HepG2 (cell line): Measurements from ENCODE around the gene CLDN7. TPM values are rescaled to one million over a fixed set of nuclear protein-coding genes. Genes with fewer than 3 reads are reported as not detected.

Source experiments
- ZNF20 ChIP-seq: sonication (generic); formaldehyde crosslinking; IDR thresholded peaks from 2 replicates; pipeline ENCODE4 v1.4.0; 2020; ENCODE audit warnings: mild to moderate bottlenecking, moderate library complexity, missing genetic modification reagents
- ZNF615 ChIP-seq: sonication (generic); formaldehyde crosslinking; IDR thresholded peaks from 2 replicates; pipeline ENCODE4 v1.5.0; 2020; ENCODE audit warnings: mild to moderate bottlenecking, missing genetic modification reagents, borderline replicate concordance
- polyA plus RNA-seq, 8 experiments: library from polyadenylated mRNA; depleted of rRNA in 3 of 8; stranded (reverse) in 7 of 8; unstranded in 1 of 8; fragments of >200 nt; fragmentation: Illumina TruSeq in 4 of 8; extraction: Trizol in 4 of 8; gene quantifications; 2 replicates each; pipeline versions ENCODE4 v1.2.1 to v1.2.3, GENCODE V29; 2011 to 2016; ENCODE audit warnings: low read depth in 4 of 8, missing spikeins in 1 of 8, mixed read lengths in 1 of 8; ENCODE audit not compliant: insufficient read depth in 1 of 8
- total RNA-seq, 5 experiments: library from RNA; depleted of rRNA; stranded (reverse); fragments of >200 nt; fragmentation: Illumina TruSeq; extraction: Trizol; gene quantifications; 2 replicates each; pipeline ENCODE4 v1.2.3, GENCODE V29; 2016; ENCODE audit warnings: low read depth in 1 of 5
- TF ChIP-seq, protein P1 (sequence below): sonication (generic); formaldehyde crosslinking; IDR thresholded peaks from 2 replicates; pipeline ENCODE4 v1.5.1; 2020; ENCODE audit warnings: mild to moderate bottlenecking, missing genetic modification reagents, borderline replicate concordance
- TF ChIP-seq, protein P2 (sequence below): sonication (generic); formaldehyde crosslinking; IDR thresholded peaks from 2 replicates; pipeline ENCODE4 v1.5.0; 2020; ENCODE audit warnings: missing genetic modification reagents
- TF ChIP-seq, protein P3 (sequence below): sonication (generic); formaldehyde crosslinking; IDR thresholded peaks from 2 replicates; pipeline ENCODE4 v1.8.1; 2023; ENCODE audit warnings: mild to moderate bottlenecking, inconsistent platforms, moderate library complexity, missing genetic modification reagents, borderline replicate concordance
- TF ChIP-seq, protein P4 (sequence below): sonication (generic); formaldehyde crosslinking; IDR thresholded peaks from 2 replicates; pipeline ENCODE4 v1.5.0; 2020; ENCODE audit warnings: missing genetic modification reagents, mild to moderate bottlenecking, borderline replicate concordance
- TF ChIP-seq, protein P5 (sequence below): sonication (generic); formaldehyde crosslinking; IDR thresholded peaks from 2 replicates; pipeline ENCODE4 v1.8.1; 2023; ENCODE audit warnings: missing genetic modification reagents, mild to moderate bottlenecking, borderline replicate concordance
- TF ChIP-seq, protein P6 (sequence below): sonication (generic); formaldehyde crosslinking; IDR thresholded peaks from 2 replicates; pipeline ENCODE4 v1.9.0; 2021; ENCODE audit warnings: mild to moderate bottlenecking, missing genetic modification reagents

CLDN7 gene
- total and polyA plus RNA-seq, 2 of the 13 experiments (the other 11 are each of a cell fraction or from before 2014, with no cell fraction given): not detected

DNA sequence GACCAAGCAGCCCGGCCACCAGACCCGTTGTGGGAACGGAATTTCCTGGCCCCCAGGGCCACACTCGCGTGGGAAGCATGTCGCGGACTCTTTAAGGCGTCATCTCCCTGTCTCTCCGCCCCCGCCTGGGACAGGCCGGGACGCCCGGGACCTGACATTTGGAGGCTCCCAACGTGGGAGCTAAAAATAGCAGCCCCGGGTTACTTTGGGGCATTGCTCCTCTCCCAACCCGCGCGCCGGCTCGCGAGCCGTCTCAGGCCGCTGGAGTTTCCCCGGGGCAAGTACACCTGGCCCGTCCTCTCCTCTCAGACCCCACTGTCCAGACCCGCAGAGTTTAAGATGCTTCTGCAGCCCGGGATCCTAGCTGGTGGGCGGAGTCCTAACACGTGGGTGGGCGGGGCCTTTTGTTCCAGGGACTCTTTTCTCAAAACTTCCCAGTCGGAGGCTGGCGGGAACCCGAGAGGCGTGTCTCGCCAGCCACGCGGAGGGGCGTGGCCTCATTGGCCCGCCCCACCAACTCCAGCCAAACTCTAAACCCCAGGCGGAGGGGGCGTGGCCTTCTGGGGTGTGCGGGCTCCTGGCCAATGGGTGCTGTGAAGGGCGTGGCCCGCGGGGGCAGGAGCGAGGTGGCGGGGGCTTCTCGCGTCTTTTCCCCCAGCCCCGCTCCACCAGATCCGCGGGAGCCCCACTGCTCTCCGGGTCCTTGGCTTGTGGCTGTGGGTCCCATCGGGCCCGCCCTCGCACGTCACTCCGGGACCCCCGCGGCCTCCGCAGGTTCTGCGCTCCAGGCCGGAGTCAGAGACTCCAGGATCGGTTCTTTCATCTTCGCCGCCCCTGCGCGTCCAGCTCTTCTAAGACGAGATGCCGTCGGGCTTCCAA lies 19.0 kb upstream of the CLDN7 start, which contains the start of gene SLC2A4 (continued):
- TF ChIP-seq, protein P1, sequence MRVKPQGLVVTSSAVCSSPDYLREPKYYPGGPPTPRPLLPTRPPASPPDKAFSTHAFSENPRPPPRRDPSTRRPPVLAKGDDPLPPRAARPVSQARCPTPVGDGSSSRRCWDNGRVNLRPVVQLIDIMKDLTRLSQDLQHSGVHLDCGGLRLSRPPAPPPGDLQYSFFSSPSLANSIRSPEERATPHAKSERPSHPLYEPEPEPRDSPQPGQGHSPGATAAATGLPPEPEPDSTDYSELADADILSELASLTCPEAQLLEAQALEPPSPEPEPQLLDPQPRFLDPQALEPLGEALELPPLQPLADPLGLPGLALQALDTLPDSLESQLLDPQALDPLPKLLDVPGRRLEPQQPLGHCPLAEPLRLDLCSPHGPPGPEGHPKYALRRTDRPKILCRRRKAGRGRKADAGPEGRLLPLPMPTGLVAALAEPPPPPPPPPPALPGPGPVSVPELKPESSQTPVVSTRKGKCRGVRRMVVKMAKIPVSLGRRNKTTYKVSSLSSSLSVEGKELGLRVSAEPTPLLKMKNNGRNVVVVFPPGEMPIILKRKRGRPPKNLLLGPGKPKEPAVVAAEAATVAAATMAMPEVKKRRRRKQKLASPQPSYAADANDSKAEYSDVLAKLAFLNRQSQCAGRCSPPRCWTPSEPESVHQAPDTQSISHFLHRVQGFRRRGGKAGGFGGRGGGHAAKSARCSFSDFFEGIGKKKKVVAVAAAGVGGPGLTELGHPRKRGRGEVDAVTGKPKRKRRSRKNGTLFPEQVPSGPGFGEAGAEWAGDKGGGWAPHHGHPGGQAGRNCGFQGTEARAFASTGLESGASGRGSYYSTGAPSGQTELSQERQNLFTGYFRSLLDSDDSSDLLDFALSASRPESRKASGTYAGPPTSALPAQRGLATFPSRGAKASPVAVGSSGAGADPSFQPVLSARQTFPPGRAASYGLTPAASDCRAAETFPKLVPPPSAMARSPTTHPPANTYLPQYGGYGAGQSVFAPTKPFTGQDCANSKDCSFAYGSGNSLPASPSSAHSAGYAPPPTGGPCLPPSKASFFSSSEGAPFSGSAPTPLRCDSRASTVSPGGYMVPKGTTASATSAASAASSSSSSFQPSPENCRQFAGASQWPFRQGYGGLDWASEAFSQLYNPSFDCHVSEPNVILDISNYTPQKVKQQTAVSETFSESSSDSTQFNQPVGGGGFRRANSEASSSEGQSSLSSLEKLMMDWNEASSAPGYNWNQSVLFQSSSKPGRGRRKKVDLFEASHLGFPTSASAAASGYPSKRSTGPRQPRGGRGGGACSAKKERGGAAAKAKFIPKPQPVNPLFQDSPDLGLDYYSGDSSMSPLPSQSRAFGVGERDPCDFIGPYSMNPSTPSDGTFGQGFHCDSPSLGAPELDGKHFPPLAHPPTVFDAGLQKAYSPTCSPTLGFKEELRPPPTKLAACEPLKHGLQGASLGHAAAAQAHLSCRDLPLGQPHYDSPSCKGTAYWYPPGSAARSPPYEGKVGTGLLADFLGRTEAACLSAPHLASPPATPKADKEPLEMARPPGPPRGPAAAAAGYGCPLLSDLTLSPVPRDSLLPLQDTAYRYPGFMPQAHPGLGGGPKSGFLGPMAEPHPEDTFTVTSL (CRISPR knock-in tag): no peak
- TF ChIP-seq, protein P2, sequence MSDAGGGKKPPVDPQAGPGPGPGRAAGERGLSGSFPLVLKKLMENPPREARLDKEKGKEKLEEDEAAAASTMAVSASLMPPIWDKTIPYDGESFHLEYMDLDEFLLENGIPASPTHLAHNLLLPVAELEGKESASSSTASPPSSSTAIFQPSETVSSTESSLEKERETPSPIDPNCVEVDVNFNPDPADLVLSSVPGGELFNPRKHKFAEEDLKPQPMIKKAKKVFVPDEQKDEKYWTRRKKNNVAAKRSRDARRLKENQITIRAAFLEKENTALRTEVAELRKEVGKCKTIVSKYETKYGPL (CRISPR knock-in tag): no peak
- no peak for TF ChIP-seq ZNF615 (CRISPR knock-in tag)
- TF ChIP-seq, protein P3, sequence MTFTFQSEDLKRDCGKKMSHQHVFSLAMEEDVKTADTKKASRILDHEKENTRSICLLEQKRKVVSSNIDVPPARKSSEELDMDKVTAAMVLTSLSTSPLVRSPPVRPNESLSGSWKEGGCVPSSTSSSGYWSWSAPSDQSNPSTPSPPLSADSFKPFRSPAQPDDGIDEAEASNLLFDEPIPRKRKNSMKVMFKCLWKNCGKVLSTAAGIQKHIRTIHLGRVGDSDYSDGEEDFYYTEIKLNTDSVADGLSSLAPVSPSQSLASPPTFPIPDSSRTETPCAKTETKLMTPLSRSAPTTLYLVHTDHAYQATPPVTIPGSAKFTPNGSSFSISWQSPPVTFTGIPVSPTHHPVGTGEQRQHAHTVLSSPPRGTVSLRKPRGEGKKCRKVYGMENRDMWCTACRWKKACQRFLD (CRISPR knock-in tag): no peak; the same call in 1 of the 2 replicates
- TF ChIP-seq, protein P4, sequence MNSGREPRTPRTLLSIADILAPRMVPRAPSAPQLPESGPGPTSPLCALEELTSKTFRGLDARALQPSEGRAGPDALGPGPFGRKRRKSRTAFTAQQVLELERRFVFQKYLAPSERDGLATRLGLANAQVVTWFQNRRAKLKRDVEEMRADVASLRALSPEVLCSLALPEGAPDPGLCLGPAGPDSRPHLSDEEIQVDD (CRISPR knock-in tag): peak; percentile 11; the same call in 1 of the 2 replicates
- TF ChIP-seq ZNF20 (CRISPR knock-in tag): no peak
- TF ChIP-seq, protein P5, sequence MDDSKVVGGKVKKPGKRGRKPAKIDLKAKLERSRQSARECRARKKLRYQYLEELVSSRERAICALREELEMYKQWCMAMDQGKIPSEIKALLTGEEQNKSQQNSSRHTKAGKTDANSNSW (CRISPR knock-in tag): no peak
- TF ChIP-seq, protein P6, sequence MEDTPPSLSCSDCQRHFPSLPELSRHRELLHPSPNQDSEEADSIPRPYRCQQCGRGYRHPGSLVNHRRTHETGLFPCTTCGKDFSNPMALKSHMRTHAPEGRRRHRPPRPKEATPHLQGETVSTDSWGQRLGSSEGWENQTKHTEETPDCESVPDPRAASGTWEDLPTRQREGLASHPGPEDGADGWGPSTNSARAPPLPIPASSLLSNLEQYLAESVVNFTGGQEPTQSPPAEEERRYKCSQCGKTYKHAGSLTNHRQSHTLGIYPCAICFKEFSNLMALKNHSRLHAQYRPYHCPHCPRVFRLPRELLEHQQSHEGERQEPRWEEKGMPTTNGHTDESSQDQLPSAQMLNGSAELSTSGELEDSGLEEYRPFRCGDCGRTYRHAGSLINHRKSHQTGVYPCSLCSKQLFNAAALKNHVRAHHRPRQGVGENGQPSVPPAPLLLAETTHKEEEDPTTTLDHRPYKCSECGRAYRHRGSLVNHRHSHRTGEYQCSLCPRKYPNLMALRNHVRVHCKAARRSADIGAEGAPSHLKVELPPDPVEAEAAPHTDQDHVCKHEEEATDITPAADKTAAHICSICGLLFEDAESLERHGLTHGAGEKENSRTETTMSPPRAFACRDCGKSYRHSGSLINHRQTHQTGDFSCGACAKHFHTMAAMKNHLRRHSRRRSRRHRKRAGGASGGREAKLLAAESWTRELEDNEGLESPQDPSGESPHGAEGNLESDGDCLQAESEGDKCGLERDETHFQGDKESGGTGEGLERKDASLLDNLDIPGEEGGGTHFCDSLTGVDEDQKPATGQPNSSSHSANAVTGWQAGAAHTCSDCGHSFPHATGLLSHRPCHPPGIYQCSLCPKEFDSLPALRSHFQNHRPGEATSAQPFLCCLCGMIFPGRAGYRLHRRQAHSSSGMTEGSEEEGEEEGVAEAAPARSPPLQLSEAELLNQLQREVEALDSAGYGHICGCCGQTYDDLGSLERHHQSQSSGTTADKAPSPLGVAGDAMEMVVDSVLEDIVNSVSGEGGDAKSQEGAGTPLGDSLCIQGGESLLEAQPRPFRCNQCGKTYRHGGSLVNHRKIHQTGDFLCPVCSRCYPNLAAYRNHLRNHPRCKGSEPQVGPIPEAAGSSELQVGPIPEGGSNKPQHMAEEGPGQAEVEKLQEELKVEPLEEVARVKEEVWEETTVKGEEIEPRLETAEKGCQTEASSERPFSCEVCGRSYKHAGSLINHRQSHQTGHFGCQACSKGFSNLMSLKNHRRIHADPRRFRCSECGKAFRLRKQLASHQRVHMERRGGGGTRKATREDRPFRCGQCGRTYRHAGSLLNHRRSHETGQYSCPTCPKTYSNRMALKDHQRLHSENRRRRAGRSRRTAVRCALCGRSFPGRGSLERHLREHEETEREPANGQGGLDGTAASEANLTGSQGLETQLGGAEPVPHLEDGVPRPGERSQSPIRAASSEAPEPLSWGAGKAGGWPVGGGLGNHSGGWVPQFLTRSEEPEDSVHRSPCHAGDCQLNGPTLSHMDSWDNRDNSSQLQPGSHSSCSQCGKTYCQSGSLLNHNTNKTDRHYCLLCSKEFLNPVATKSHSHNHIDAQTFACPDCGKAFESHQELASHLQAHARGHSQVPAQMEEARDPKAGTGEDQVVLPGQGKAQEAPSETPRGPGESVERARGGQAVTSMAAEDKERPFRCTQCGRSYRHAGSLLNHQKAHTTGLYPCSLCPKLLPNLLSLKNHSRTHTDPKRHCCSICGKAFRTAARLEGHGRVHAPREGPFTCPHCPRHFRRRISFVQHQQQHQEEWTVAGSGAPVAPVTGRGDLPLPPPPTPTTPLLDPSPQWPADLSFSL: 0 out of 2 replicates have a peak, but pooled peaks have one; percentile 9
